H1 (cell line): ENCODE data around the gene PAQR4. TPM values are rescaled to one million over a fixed set of nuclear protein-coding genes. Genes with fewer than 3 reads are reported as not detected.

ENCODE experiments used
- CTCF ChIA-PET: fragments of 300-600 bp; sonication (Branson Sonifier 250); formaldehyde crosslinking; loops from one replicate; lab custom pipeline; 2021; ENCODE audit not compliant: partially characterized antibody; lab: Charles Lee
- POLR2A ChIA-PET: fragments of 300-600 bp; sonication (Branson Sonifier 250); formaldehyde crosslinking; loops from one replicate; lab custom pipeline; 2021; ENCODE audit warnings: inconsistent platforms; ENCODE audit not compliant: partially characterized antibody; lab: Charles Lee
- DNase-seq, 2 experiments: peaks; one replicate each; pipeline versions ENCODE4 v3.0.0 to v3.0.0-alpha.2; 2010 to 2022; ENCODE audit warnings: low spot score in 2 of 2, low read depth in 1 of 2, mixed read lengths in 1 of 2
- FAIRE-seq: peaks from 2 replicates; lab custom pipeline; 2011; peaks lifted over from hg19 to GRCh38; lab: Jason Lieb, UNC
- H2AFZ ChIP-seq: 2 replicates; pipeline ENCODE4 v1.8.1; 2012; ENCODE audit warnings: low read length, inconsistent platforms
- H2AK5ac ChIP-seq: 2 replicates; pipeline ENCODE4 v1.6.1; 2013; ENCODE audit warnings: low read depth, low read length
- H2BK120ac ChIP-seq: replicated peaks from 2 replicates; pipeline ENCODE3; 2013; ENCODE audit warnings: low read depth, low read length, inconsistent platforms
- H2BK12ac ChIP-seq: 2 replicates; pipeline ENCODE4 v1.6.1; 2013; ENCODE audit warnings: low read depth, low read length
- H2BK15ac ChIP-seq: 2 replicates; pipeline ENCODE4 v1.6.1; 2013; ENCODE audit warnings: low read length
- H2BK20ac ChIP-seq: 2 replicates; pipeline ENCODE4 v1.6.1; 2013; ENCODE audit warnings: low read length
- H2BK5ac ChIP-seq: 2 replicates; pipeline ENCODE4 v1.6.1; 2013; ENCODE audit warnings: low read depth, low read length
- H3K14ac ChIP-seq: 2 replicates; pipeline ENCODE4 v1.6.1; 2013; ENCODE audit warnings: inconsistent platforms; ENCODE audit not compliant: insufficient read length
- H3K18ac ChIP-seq: 2 replicates; pipeline ENCODE4 v1.6.1; 2013; ENCODE audit warnings: low read length; ENCODE audit errors: extremely low read depth
- H3K23ac ChIP-seq: 2 replicates; pipeline ENCODE4 v1.6.1; 2013; ENCODE audit warnings: inconsistent platforms; ENCODE audit not compliant: insufficient read length
- H3K23me2 ChIP-seq: 2 replicates; pipeline ENCODE4 v1.6.1; 2013; ENCODE audit warnings: low read depth, low read length
- H3K27ac ChIP-seq: 2 replicates; pipeline ENCODE4 v1.6.1; 2011; ENCODE audit warnings: low read depth, low read length, inconsistent platforms
- H3K27me3 ChIP-seq, 4 experiments: replicated peaks in 1 of 4; 1 replicate in 1 of 4; 2 replicates in 3 of 4; pipeline versions ENCODE4 v1.6.1 to v1.8.1; 2011 to 2013; ENCODE audit warnings: low read length in 3 of 4, mild to moderate bottlenecking in 3 of 4, inconsistent platforms in 2 of 4, mixed read lengths in 2 of 4, moderate library complexity in 1 of 4; ENCODE audit not compliant: control insufficient read depth in 3 of 4, insufficient read depth in 3 of 4; ENCODE audit errors: extremely low read depth in 1 of 4
- H3K36me3 ChIP-seq, 4 experiments: 2 replicates each; pipeline versions ENCODE4 v1.6.1 to v1.8.1; 2011 to 2013; ENCODE audit warnings: mild to moderate bottlenecking in 4 of 4, low read length in 3 of 4, moderate library complexity in 2 of 4, control low read depth in 1 of 4, inconsistent platforms in 1 of 4; ENCODE audit not compliant: insufficient read depth in 4 of 4, control insufficient read depth in 2 of 4
- H3K4ac ChIP-seq: replicated peaks from 2 replicates; pipeline ENCODE3; 2013; ENCODE audit warnings: low read length, low read depth, mixed read lengths, inconsistent platforms; ENCODE audit not compliant: insufficient read length
- H3K4me1 ChIP-seq, 4 experiments: replicated peaks in 1 of 4; 1 replicate in 1 of 4; 2 replicates in 3 of 4; pipeline versions ENCODE4 v1.6.1 to v1.8.1; 2011 to 2013; ENCODE audit warnings: low read length in 3 of 4, inconsistent platforms in 2 of 4, mixed read lengths in 1 of 4; ENCODE audit not compliant: insufficient read depth in 4 of 4, control insufficient read depth in 3 of 4
- H3K4me2 ChIP-seq, 2 experiments: 2 replicates each; pipeline versions ENCODE4 v1.6.1 to v1.8.1; 2011 to 2013; ENCODE audit warnings: low read depth in 2 of 2, low read length in 2 of 2, control low read depth in 1 of 2, inconsistent platforms in 1 of 2, mild to moderate bottlenecking in 1 of 2; ENCODE audit not compliant: insufficient read depth in 1 of 2
- H3K4me3 ChIP-seq, 4 experiments: fragments of 200-600, 300-600 bp in 1 of 4; sonication (generic), shearing (Covaris generic), sonication (Bioruptor Twin) in 1 of 4; 2 replicates each; pipeline versions ENCODE4 v1.5.1 to v1.8.1; 2011 to 2016; ENCODE audit warnings: low read length in 4 of 4, low read depth in 3 of 4, control low read depth in 2 of 4, inconsistent platforms in 2 of 4, mild to moderate bottlenecking in 2 of 4, mixed read lengths in 1 of 4, moderate library complexity in 1 of 4; ENCODE audit not compliant: insufficient read depth in 2 of 4; ENCODE audit errors: extremely low read depth in 1 of 4
- H3K56ac ChIP-seq: replicated peaks from 2 replicates; pipeline ENCODE3; 2013; ENCODE audit warnings: low read depth, mild to moderate bottlenecking, mixed read lengths, low read length, inconsistent platforms; ENCODE audit not compliant: insufficient read length
- H3K79me1 ChIP-seq: 2 replicates; pipeline ENCODE4 v1.6.1; 2013; ENCODE audit warnings: low read depth, low read length, control low read depth
- H3K79me2 ChIP-seq, 2 experiments: 2 replicates each; pipeline versions ENCODE4 v1.6.1 to v1.8.1; 2012 to 2013; ENCODE audit warnings: low read length in 2 of 2, mild to moderate bottlenecking in 2 of 2, inconsistent platforms in 1 of 2; ENCODE audit not compliant: insufficient read depth in 2 of 2, control insufficient read depth in 1 of 2
- H3K9ac ChIP-seq, 4 experiments: replicated peaks in 1 of 4; 1 replicate in 1 of 4; 2 replicates in 3 of 4; pipeline versions ENCODE4 v1.6.1 to v1.8.1; 2011 to 2013; ENCODE audit warnings: low read depth in 3 of 4, low read length in 3 of 4, control low read depth in 2 of 4, mild to moderate bottlenecking in 2 of 4, moderate library complexity in 2 of 4, inconsistent platforms in 1 of 4; ENCODE audit errors: extremely low read depth in 1 of 4
- H3K9me3 ChIP-seq, 2 experiments: 2 replicates each; pipeline versions ENCODE4 v1.6.1 to v1.8.1; 2012 to 2013; ENCODE audit warnings: mild to moderate bottlenecking in 2 of 2, moderate library complexity in 2 of 2, control low read depth in 1 of 2, inconsistent platforms in 1 of 2, low read depth in 1 of 2, low read length in 1 of 2, mixed read lengths in 1 of 2; ENCODE audit not compliant: insufficient read depth in 2 of 2
- H4K20me1 ChIP-seq, 2 experiments: replicated peaks in 1 of 2; 2 replicates each; pipeline versions ENCODE3 to v1.8.1; 2011 to 2013; ENCODE audit warnings: inconsistent platforms in 2 of 2, low read length in 2 of 2, mild to moderate bottlenecking in 1 of 2; ENCODE audit not compliant: insufficient read depth in 2 of 2, control insufficient read depth in 1 of 2
- H4K5ac ChIP-seq: 2 replicates; pipeline ENCODE4 v1.6.1; 2013; ENCODE audit warnings: low read length, low read depth, mixed read lengths, inconsistent platforms; ENCODE audit not compliant: insufficient read length
- H4K8ac ChIP-seq: 2 replicates; pipeline ENCODE4 v1.8.0; 2013; ENCODE audit warnings: mild to moderate bottlenecking, moderate library complexity, low read length, inconsistent platforms; ENCODE audit not compliant: insufficient read depth; ENCODE audit errors: extremely low read depth
- H4K91ac ChIP-seq: replicated peaks from 2 replicates; pipeline ENCODE3; 2013; ENCODE audit warnings: low read length, mixed read lengths, inconsistent platforms; ENCODE audit not compliant: insufficient read length
- HDAC2 ChIP-seq, 2 experiments: fragments of 300-600 bp in 1 of 2; sonication (generic) in 1 of 2; IDR thresholded peaks; 2 replicates each; pipeline ENCODE4 v1.6.1; 2011 to 2012; ENCODE audit warnings: low read depth in 2 of 2, low read length in 2 of 2, mild to moderate bottlenecking in 2 of 2, moderate library complexity in 2 of 2, borderline replicate concordance in 1 of 2, inconsistent platforms in 1 of 2
- TAF1 ChIP-seq: IDR thresholded peaks from 2 replicates; pipeline ENCODE4 v1.6.1; 2011; ENCODE audit warnings: mild to moderate bottlenecking, low read depth, low read length
- YY1 ChIP-seq: IDR thresholded peaks from 2 replicates; pipeline ENCODE4 v1.6.1; 2011; ENCODE audit warnings: low read depth, mild to moderate bottlenecking, low read length
- WGBS, 2 experiments: shearing (Covaris generic) in 1 of 2; methylation state at CpG; one replicate each; pipeline versions ENCODE4 v1.1.6 to v1.1.7; 2013 to 2015; ENCODE audit warnings: low lambda C conversion rate in 2 of 2, mixed read lengths in 2 of 2, inconsistent platforms in 1 of 2, low coverage in 1 of 2, missing lambda C conversion rate in 1 of 2; ENCODE audit not compliant: insufficient replicate concordance in 2 of 2, insufficient coverage in 1 of 2, insufficient read length in 1 of 2; ENCODE audit errors: extremely low coverage in 1 of 2, missing lambda C conversion rate in 1 of 2; 5-methylcytosine and 5-hydroxymethylcytosine counted together
- polyA plus RNA-seq, 7 experiments: library from polyadenylated mRNA; depleted of rRNA in 3 of 7; stranded (reverse) in 5 of 7; unstranded in 2 of 7; fragments of >200 nt in 5 of 7; fragments of 200-250 nt in 2 of 7; gene quantifications; 1 replicate in 5 of 7; 2 replicates in 1 of 7; 4 replicates in 1 of 7; pipeline versions ENCODE4 v1.2.1 to v1.2.3, GENCODE V29; 2011 to 2013; ENCODE audit warnings: missing spikeins in 2 of 7, mixed read lengths in 2 of 7
- total RNA-seq: library from RNA; stranded (reverse); fragmentation: NEBNext Ultra II Directional; extraction: Animal tissue kit (Norgen Biotek cat#: 25700); gene quantifications from 2 replicates; pipeline ENCODE4 v1.2.1, GENCODE V29; 2021

Gene PAQR4
- total and polyA plus RNA-seq, 2 of the 8 experiments (the other 6 are each of a cell fraction or from before 2014, with no cell fraction given) = 28.2 to 34.6 TPM

GRCh38 chr16:2955779-2956578 lies 13.2 kb upstream of the PAQR4 start:
- peak overlapping the region; percentile 66; the same call in 1 of the 2 replicates for H2BK5ac ChIP-seq

More at GRCh38 chr16:2955779-2956578, 13.2 kb upstream of the PAQR4 start:
- H2AFZ ChIP-seq = no peak overlapping the region; the same call in 1 of the 2 replicates
- peak overlapping the region; percentile 43 for H4K8ac ChIP-seq
- H3K23me2 ChIP-seq = no peaks in the 10 kb centered on the region; the same call in 1 of the 2 replicates
- H3K4me3 ChIP-seq = no peak overlapping the region
- H2BK120ac ChIP-seq = no peak overlapping the region
- H4K20me1 ChIP-seq = no peaks in the 10 kb centered on the region
- no peak overlapping the region for H3K9ac ChIP-seq
- ChIA-PET POLR2A (interaction anchor here (1.0 to 1.6 kb wide), 10 partner anchors 8 to 984 kb away, joined by 3 to 7 read pairs (median 4); partner anchors contain the start of genes KREMEN2 and TBL3), CTCF (interaction anchor here (0.6 to 1.7 kb wide), 10 partner anchors 10 to 117 kb away, joined by 3 to 7 read pairs (median 3); partner anchors contain the start of gene CLDN6)
- DNase-seq (no peak), FAIRE-seq (no peak)
- H3K27ac ChIP-seq = no peak overlapping the region; the same call in 1 of the 2 replicates
- H3K4ac ChIP-seq = peak overlapping the region; percentile 66
- no peaks in the 10 kb centered on the region for H3K79me2 ChIP-seq
- H2BK15ac ChIP-seq = peak overlapping the region; percentile 46; the same call in 1 of the 2 replicates
- 77% methylated on average over 9 of the region's 21 CpGs; no CpG with 5 or more reads in 1 of the 2 experiments for WGBS, 2 experiments
- no peaks in the 10 kb centered on the region for H3K79me1 ChIP-seq
- H3K56ac ChIP-seq = peak overlapping the region; percentile 33
- 0 out of 2 replicates have a peak overlapping the region, but pooled peaks have one; percentile 86 for H2AK5ac ChIP-seq
- peak overlapping the region; percentile 94; the same call in 1 of the 2 replicates for H2BK12ac ChIP-seq
- TF ChIP-seq YY1 (0 out of 2 replicates have a peak, but pooled peaks have one; percentile 22), HDAC2 (IDR thresholded peaks at IDR 0.05; ENCODE audit: borderline replicate concordance in 1 of 2, low read depth in 2 of 2, low read length in 2 of 2) (no peak), TAF1 (no peak)
- H3K4me2 ChIP-seq = peak overlapping the region in 1 of 2 experiments; percentile 44; a peak in 2 of 4 replicates
- H3K4me1 ChIP-seq = peaks cover 3 to 26% (median 19%) of the 10 kb centered on the region in 4 experiments
- H4K91ac ChIP-seq = peak overlapping the region; percentile 78
- H3K9me3 ChIP-seq = no peaks in the 10 kb centered on the region
- H3K18ac ChIP-seq = peak overlapping the region; percentile 87
- H3K23ac ChIP-seq = no peak overlapping the region
- no peaks in the 10 kb centered on the region; a peak in 1 of 7 replicates for H3K27me3 ChIP-seq
- H3K36me3 ChIP-seq = no peaks in the 10 kb centered on the region
- H2BK20ac ChIP-seq = peak overlapping the region; percentile 86; the same call in 1 of the 2 replicates
- H4K5ac ChIP-seq = peak overlapping the region; percentile 27
- H3K14ac ChIP-seq = no peak overlapping the region
